ENCODE results near the gene STK24.

DNA sequence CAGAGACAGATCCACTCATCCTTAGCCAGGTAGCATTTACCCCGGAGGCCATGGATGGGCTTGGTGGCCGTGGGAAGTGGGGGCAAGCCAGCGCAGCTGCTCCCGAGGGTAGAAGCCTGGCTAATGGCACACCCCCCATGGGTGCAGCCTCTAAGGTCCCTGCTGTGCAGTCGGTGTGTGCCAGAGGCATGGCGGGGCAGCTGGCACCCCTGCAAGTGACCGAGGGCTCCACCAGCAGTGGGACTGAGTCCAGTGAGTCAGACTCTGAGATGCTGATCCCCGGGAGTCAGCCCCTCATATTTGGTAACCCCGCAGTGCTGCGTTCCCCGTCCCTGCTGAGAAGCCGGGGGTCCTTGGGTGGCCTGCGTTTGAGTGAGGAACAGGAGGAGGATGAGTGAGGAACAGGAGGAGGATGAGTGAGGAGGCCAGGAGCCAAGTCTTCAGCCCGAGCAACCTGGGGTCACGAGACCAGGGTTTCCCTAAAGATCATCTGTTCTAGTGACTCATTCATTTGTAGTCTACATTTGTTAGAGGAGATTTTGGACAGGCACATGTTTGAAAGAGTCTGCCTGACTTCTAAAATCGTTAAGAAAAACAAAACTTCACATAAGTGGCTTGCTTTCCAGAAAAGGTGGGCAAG lies 180.7 kb downstream of the STK24 start:
- TF ChIP-seq, protein P1, sequence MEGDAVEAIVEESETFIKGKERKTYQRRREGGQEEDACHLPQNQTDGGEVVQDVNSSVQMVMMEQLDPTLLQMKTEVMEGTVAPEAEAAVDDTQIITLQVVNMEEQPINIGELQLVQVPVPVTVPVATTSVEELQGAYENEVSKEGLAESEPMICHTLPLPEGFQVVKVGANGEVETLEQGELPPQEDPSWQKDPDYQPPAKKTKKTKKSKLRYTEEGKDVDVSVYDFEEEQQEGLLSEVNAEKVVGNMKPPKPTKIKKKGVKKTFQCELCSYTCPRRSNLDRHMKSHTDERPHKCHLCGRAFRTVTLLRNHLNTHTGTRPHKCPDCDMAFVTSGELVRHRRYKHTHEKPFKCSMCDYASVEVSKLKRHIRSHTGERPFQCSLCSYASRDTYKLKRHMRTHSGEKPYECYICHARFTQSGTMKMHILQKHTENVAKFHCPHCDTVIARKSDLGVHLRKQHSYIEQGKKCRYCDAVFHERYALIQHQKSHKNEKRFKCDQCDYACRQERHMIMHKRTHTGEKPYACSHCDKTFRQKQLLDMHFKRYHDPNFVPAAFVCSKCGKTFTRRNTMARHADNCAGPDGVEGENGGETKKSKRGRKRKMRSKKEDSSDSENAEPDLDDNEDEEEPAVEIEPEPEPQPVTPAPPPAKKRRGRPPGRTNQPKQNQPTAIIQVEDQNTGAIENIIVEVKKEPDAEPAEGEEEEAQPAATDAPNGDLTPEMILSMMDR (IDR thresholded peaks at IDR 0.05): no peak
- no peak for TF ChIP-seq POLR2A (IDR thresholded peaks at IDR 0.05)
